Smooth muscle cell (in vitro differentiated cells): ENCODE measurements around the gene ZNF554. TPM values are rescaled to one million over a fixed set of nuclear protein-coding genes. Genes with fewer than 3 reads are reported as not detected.
A peak's percentile ranks its signal among the peaks of the same experiment; 100 is the strongest.

Experiments
- DNase-seq: peaks from one replicate; lab custom pipeline; 2025; ENCODE audit not compliant: unreplicated experiment; lab: John Stamatoyannopoulos, UW
- H2AFZ ChIP-seq: fragments of 200-600 bp; sonication (generic); 2 replicates; pipeline ENCODE4 v1.6.0; 2016; ENCODE audit warnings: antibody characterized with exemption, low read depth, mild to moderate bottlenecking
- H3F3A ChIP-seq: fragments of 200-600 bp; sonication (generic); 2 replicates; pipeline ENCODE4 v1.6.0; 2017; ENCODE audit warnings: antibody characterized with exemption, low read depth
- H3K27ac ChIP-seq: fragments of 200-600 bp; sonication (generic); 2 replicates; pipeline ENCODE4 v1.5.1; 2016; ENCODE audit warnings: low read depth, mild to moderate bottlenecking
- H3K27me3 ChIP-seq: fragments of 200-600 bp; sonication (generic); 2 replicates; pipeline ENCODE4 v1.6.1; 2016; ENCODE audit warnings: low read depth, mild to moderate bottlenecking
- H3K36me3 ChIP-seq: fragments of 200-600 bp; sonication (generic); 2 replicates; pipeline ENCODE4 v1.5.1; 2016; ENCODE audit warnings: low read depth
- H3K4me1 ChIP-seq: fragments of 200-600 bp; sonication (generic); 2 replicates; pipeline ENCODE4 v1.5.1; 2016; ENCODE audit warnings: low read depth
- H3K4me2 ChIP-seq: fragments of 200-600 bp; sonication (generic); 2 replicates; pipeline ENCODE4 v1.6.0; 2016; ENCODE audit warnings: mild to moderate bottlenecking
- H3K4me3 ChIP-seq: fragments of 200-600 bp; sonication (generic); 2 replicates; pipeline ENCODE4 v1.5.1; 2016; ENCODE audit warnings: mild to moderate bottlenecking
- H3K79me2 ChIP-seq: fragments of 200-600 bp; sonication (generic); 2 replicates; pipeline ENCODE4 v1.6.0; 2016; ENCODE audit warnings: low read depth, mild to moderate bottlenecking
- H3K9ac ChIP-seq: fragments of 200-600 bp; sonication (generic); 2 replicates; pipeline ENCODE4 v1.6.0; 2016; ENCODE audit warnings: low read depth
- H3K9me3 ChIP-seq: fragments of 200-600 bp; sonication (generic); replicated peaks from 2 replicates; pipeline ENCODE4 v1.5.1; 2016; ENCODE audit warnings: low read depth
- H4K20me1 ChIP-seq: fragments of 200-600 bp; sonication (generic); 2 replicates; pipeline ENCODE4 v1.6.0; 2016; ENCODE audit warnings: low read depth
- WGBS: methylation state at CpG from one replicate; pipeline ENCODE4 v1.1.7; 2016; ENCODE audit warnings: low lambda C conversion rate; 5-methylcytosine and 5-hydroxymethylcytosine counted together
- polyA plus RNA-seq: library from polyadenylated mRNA; unstranded; fragments of >200 nt; fragmentation: Nextera tagmentation; extraction: Ambion mirVana; gene quantifications from 2 replicates; pipeline ENCODE4 v1.2.1, GENCODE V29; 2016
- total RNA-seq: library from RNA; depleted of rRNA; stranded (reverse); fragments of >200 nt; gene quantifications from 2 replicates; pipeline ENCODE4 v1.2.3, GENCODE V29; 2014
- TF ChIP-seq, protein P1 (sequence below): fragments of 200-600 bp; sonication (generic); IDR thresholded peaks from 2 replicates; pipeline ENCODE4 v1.5.1; 2017; ENCODE audit warnings: borderline replicate concordance, mild to moderate bottlenecking, antibody characterized with exemption; ENCODE audit not compliant: insufficient read depth, poor library complexity, severe bottlenecking

The ZNF554 gene
- total and polyA plus RNA-seq, 2 experiments from 2014 or later, result 2.3 to 4.8 TPM

DNA sequence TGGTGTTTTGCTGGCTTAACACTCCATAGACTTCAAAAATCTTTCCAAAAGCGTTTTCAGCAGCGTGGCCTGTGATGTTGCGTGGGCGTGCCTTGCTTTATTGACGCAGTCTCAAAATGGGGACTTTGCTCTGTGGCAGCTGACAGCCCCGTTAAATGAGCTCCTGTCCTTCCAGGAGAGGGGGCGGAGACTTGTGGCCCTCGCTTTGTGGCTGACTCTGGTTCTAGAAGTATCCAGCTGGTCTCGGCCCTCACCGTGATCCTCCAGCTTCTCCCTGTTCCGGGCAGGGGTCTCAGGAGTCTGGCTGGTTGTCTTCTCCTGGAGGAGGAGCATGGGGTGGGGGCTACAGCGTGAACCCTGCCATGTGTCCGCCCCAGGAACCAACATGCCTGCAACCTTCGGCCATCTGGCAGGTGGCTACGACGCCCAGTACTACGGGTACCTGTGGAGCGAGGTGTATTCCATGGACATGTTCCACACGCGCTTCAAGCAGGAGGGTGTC, 8.4 kb upstream of the ZNF554 start:
- no peaks in the 10 kb centered on the region for H3K9me3 ChIP-seq
- no peaks in the 10 kb centered on the region for H4K20me1 ChIP-seq
- H2AFZ ChIP-seq, result no peak overlapping the region
- no peaks in the 10 kb centered on the region for H3K79me2 ChIP-seq
- no peaks in the 10 kb centered on the region for H3F3A ChIP-seq
- 94% methylated on average over 18 of the region's 20 CpGs for WGBS
- no peaks in the 10 kb centered on the region for H3K36me3 ChIP-seq
- no peak overlapping the region for H3K9ac ChIP-seq
- no peak overlapping the region for H3K4me2 ChIP-seq
- H3K27ac ChIP-seq, result no peak overlapping the region
- no peak for DNase-seq
- H3K4me3 ChIP-seq, result no peak overlapping the region
- TF ChIP-seq, protein P1, sequence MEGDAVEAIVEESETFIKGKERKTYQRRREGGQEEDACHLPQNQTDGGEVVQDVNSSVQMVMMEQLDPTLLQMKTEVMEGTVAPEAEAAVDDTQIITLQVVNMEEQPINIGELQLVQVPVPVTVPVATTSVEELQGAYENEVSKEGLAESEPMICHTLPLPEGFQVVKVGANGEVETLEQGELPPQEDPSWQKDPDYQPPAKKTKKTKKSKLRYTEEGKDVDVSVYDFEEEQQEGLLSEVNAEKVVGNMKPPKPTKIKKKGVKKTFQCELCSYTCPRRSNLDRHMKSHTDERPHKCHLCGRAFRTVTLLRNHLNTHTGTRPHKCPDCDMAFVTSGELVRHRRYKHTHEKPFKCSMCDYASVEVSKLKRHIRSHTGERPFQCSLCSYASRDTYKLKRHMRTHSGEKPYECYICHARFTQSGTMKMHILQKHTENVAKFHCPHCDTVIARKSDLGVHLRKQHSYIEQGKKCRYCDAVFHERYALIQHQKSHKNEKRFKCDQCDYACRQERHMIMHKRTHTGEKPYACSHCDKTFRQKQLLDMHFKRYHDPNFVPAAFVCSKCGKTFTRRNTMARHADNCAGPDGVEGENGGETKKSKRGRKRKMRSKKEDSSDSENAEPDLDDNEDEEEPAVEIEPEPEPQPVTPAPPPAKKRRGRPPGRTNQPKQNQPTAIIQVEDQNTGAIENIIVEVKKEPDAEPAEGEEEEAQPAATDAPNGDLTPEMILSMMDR, result no peak
- H3K27me3 ChIP-seq, result no peaks in the 10 kb centered on the region
- no peaks in the 10 kb centered on the region for H3K4me1 ChIP-seq

DNA sequence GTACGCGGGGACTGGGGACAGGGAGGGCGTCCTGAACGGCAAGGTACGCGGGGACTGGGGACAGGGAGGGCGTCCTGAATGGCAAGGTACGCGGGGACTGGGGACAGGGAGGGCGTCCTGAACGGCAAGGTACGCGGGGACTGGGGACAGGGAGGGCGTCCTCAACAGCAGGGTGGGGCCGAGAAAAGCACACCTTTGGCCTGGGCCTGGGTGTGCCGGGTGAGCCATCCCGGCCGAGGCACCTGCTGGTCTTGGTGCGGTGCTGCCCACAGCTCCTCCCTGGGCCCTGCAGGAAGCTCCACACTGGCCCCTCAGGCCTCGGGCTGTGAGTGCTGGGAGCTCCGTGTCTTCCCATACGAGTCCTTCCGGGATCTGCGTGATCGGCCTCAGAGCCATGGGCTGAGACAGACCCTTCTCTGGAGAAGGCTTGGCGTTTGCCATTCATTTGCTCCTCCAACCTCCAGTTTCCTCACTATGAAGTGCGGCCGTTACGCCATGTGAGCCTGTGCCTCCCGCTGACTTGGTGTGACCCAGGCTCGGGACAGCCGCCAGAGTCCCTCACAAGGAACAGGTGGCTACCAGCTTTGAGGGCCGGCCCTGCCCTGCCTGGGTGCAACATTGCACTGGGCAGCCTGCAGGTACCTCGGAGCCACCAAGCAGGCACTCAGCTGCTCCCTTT, 7.8 kb upstream of the ZNF554 start:
- TF ChIP-seq, protein P1, result no peak
- Histone ChIP-seq H3K79me2 (no peaks in the 10 kb centered on the region), H3K4me1 (no peaks in the 10 kb centered on the region), H3K9ac (no peak overlapping the region), H4K20me1 (no peaks in the 10 kb centered on the region), H3K4me3 (no peak overlapping the region), H3F3A (no peaks in the 10 kb centered on the region), H3K9me3 (no peaks in the 10 kb centered on the region), H3K27me3 (no peaks in the 10 kb centered on the region), H3K4me2 (no peak overlapping the region), H3K36me3 (no peaks in the 10 kb centered on the region), H2AFZ (no peak overlapping the region), H3K27ac (no peak overlapping the region)
- 96% methylated on average over 30 of the region's 34 CpGs for WGBS
- no peak for DNase-seq

DNA sequence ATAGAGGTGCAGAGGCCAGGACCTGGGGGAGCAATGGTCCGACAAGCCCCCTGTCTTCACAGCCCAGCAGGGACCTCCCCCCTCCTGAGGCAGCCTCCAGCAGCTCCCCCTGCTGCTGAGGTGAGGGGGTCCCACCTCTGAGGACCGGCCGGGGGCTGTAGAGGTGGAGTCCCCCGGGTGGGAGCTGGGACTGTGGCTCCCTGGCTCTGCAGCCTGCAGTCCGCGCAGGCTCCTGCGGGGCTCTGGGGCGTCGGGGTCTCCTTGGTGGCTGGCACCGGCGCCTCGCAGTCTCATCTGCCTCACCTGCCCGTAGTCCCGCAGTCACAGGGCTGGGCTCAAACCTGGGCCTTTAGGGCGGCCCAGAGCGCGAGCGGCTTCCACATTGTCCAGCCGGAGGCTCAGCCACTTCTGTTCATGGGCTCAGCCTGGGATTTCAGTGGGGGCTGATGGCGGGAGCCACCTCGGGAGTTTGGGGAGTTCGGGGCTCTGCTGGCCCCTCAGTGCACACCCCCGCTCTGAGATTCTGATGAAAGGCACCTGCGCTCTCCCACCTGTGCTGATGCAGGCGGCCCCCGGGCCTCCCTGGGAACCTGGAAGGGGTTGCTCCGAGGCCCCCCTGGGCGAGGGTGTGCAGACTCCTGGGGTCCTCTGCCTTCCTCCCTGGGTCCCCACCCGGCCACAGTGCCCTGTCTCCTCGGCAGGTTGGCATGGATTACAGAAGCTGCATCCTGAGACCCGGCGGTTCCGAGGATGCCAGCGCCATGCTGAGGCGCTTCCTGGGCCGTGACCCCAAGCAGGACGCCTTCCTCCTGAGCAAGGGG, 7.0 kb upstream of the ZNF554 start:
- TF ChIP-seq, protein P1, result no peak
- no peaks in the 10 kb centered on the region for H3F3A ChIP-seq
- no peak overlapping the region for H3K4me2 ChIP-seq
- no peaks in the 10 kb centered on the region for H3K4me1 ChIP-seq
- H3K9me3 ChIP-seq, result no peaks in the 10 kb centered on the region
- no peaks in the 10 kb centered on the region for H3K36me3 ChIP-seq
- no peak overlapping the region for H3K4me3 ChIP-seq
- no peaks in the 10 kb centered on the region for H4K20me1 ChIP-seq
- H3K27ac ChIP-seq, result peak overlapping the region; percentile 80
- no peaks in the 10 kb centered on the region for H3K79me2 ChIP-seq
- no peak overlapping the region for H2AFZ ChIP-seq
- 96% methylated on average over 36 of the region's 37 CpGs for WGBS
- peak overlapping the region; percentile 51 for H3K9ac ChIP-seq
- no peaks in the 10 kb centered on the region for H3K27me3 ChIP-seq
- DNase-seq, result no peak
